HUES6 (cell line): ENCODE data around the gene SERPINB1.
"Not testable (repeated sequence)": the region's sequence is repeated elsewhere in the genome, so short reads cannot be mapped to it uniquely, and the experiment has no call there.

Experiments used
- H3K27ac ChIP-seq: 2 replicates; pipeline ENCODE4 v1.7.0; 2013; ENCODE audit warnings: low read depth, mild to moderate bottlenecking, low read length, inconsistent platforms
- H3K27me3 ChIP-seq: 2 replicates; pipeline ENCODE4 v1.6.1; 2013; ENCODE audit warnings: low read length; ENCODE audit not compliant: control insufficient read depth, insufficient read depth
- H3K36me3 ChIP-seq: 2 replicates; pipeline ENCODE4 v1.6.1; 2013; ENCODE audit warnings: low read length; ENCODE audit not compliant: control insufficient read depth, insufficient read depth
- H3K4me1 ChIP-seq: 2 replicates; pipeline ENCODE4 v1.6.1; 2013; ENCODE audit warnings: low read length; ENCODE audit not compliant: control insufficient read depth, insufficient read depth
- H3K4me3 ChIP-seq: 2 replicates; pipeline ENCODE4 v1.5.1; 2013; ENCODE audit warnings: low read depth, low read length
- H3K9ac ChIP-seq: one replicate; pipeline ENCODE4 v1.6.1; 2013; ENCODE audit warnings: mild to moderate bottlenecking, low read length
- H3K9me3 ChIP-seq: 2 replicates; pipeline ENCODE4 v1.6.1; 2013; ENCODE audit warnings: low read depth, low read length; ENCODE audit not compliant: control insufficient read depth, insufficient read depth

SERPINB1 gene

GRCh38 chr6:2812695-2813094 is 29.0 kb downstream of the SERPINB1 start:
- Histone ChIP-seq H3K4me3 (no peak overlapping the region), H3K9me3 (peaks cover 11% of the 10 kb centered on the region), H3K27ac (no peak overlapping the region), H3K36me3 (no peaks in the 10 kb centered on the region), H3K4me1 (no peaks in the 10 kb centered on the region), H3K27me3 (no peaks in the 10 kb centered on the region), H3K9ac (no peak overlapping the region)

GRCh38 chr6:2810092-2810671 is 31.5 kb downstream of the SERPINB1 start:
- H3K4me3 ChIP-seq: no peak overlapping the region
- H3K36me3 ChIP-seq: no peaks in the 10 kb centered on the region
- no peaks in the 10 kb centered on the region for H3K9me3 ChIP-seq
- no peak overlapping the region for H3K9ac ChIP-seq
- no peak overlapping the region for H3K27ac ChIP-seq
- no peaks in the 10 kb centered on the region for H3K4me1 ChIP-seq
- no peaks in the 10 kb centered on the region for H3K27me3 ChIP-seq

- no peaks in the 10 kb centered on the region for H3K36me3 ChIP-seq
- H3K9ac ChIP-seq: no peak overlapping the region
- H3K27ac ChIP-seq: no peak overlapping the region
- H3K4me1 ChIP-seq: no peaks in the 10 kb centered on the region
- no peaks in the 10 kb centered on the region for H3K9me3 ChIP-seq
- no peak overlapping the region for H3K4me3 ChIP-seq
- no peaks in the 10 kb centered on the region for H3K27me3 ChIP-seq
Observed at GRCh38 chr6:2809015-2809414, 32.6 kb downstream of the SERPINB1 start.

GRCh38 chr6:2807342-2808090 is 34.1 kb downstream of the SERPINB1 start:
- Histone ChIP-seq H3K27me3 (no peaks in the 10 kb centered on the region), H3K9ac (no peak overlapping the region), H3K9me3 (no peaks in the 10 kb centered on the region)

GRCh38 chr6:2806644-2807043 is 35.0 kb downstream of the SERPINB1 start:
- no peak overlapping the region for H3K4me3 ChIP-seq
- no peaks in the 10 kb centered on the region for H3K9me3 ChIP-seq
- H3K27ac ChIP-seq: no peak overlapping the region
- H3K27me3 ChIP-seq: no peaks in the 10 kb centered on the region
- no peaks in the 10 kb centered on the region for H3K36me3 ChIP-seq
- no peak overlapping the region for H3K9ac ChIP-seq
- no peaks in the 10 kb centered on the region for H3K4me1 ChIP-seq

More at GRCh38 chr6:2807342-2808090, 34.1 kb downstream of the SERPINB1 start:
- H3K27ac ChIP-seq: no peak overlapping the region
- no peaks in the 10 kb centered on the region for H3K4me1 ChIP-seq
- no peaks in the 10 kb centered on the region for H3K36me3 ChIP-seq
- no peak overlapping the region for H3K4me3 ChIP-seq

- Histone ChIP-seq H3K9ac (no peak overlapping the region), H3K9me3 (no peaks in the 10 kb centered on the region), H3K36me3 (no peaks in the 10 kb centered on the region), H3K27me3 (no peaks in the 10 kb centered on the region), H3K27ac (no peak overlapping the region), H3K4me3 (no peak overlapping the region), H3K4me1 (no peaks in the 10 kb centered on the region)
Observed at GRCh38 chr6:2805031-2805430, 36.6 kb downstream of the SERPINB1 start.

GRCh38 chr6:2804516-2804915 is 37.1 kb downstream of the SERPINB1 start:
- no peaks in the 10 kb centered on the region for H3K4me1 ChIP-seq
- no peaks in the 10 kb centered on the region for H3K36me3 ChIP-seq
- H3K27ac ChIP-seq: no peak overlapping the region
- H3K9ac ChIP-seq: no peak overlapping the region
- no peaks in the 10 kb centered on the region for H3K27me3 ChIP-seq
- H3K4me3 ChIP-seq: no peak overlapping the region
- H3K9me3 ChIP-seq: no peaks in the 10 kb centered on the region

GRCh38 chr6:2803731-2804429 is 37.8 kb downstream of the SERPINB1 start:
- H3K9me3 ChIP-seq: no peaks in the 10 kb centered on the region
- no peak overlapping the region for H3K27ac ChIP-seq

GRCh38 chr6:2802521-2803060 is 39.1 kb downstream of the SERPINB1 start:
- no peak overlapping the region for H3K27ac ChIP-seq
- no peak overlapping the region for H3K4me3 ChIP-seq
- H3K4me1 ChIP-seq: peaks cover 5% of the 10 kb centered on the region; the same call in 1 of the 2 replicates

More at GRCh38 chr6:2803731-2804429, 37.8 kb downstream of the SERPINB1 start:
- no peak overlapping the region for H3K9ac ChIP-seq
- H3K4me1 ChIP-seq: no peaks in the 10 kb centered on the region
- H3K4me3 ChIP-seq: no peak overlapping the region
- H3K36me3 ChIP-seq: no peaks in the 10 kb centered on the region
- H3K27me3 ChIP-seq: no peaks in the 10 kb centered on the region

GRCh38 chr6:2801687-2802086 is 40.0 kb downstream of the SERPINB1 start:
- not testable (repeated sequence) for H3K9ac ChIP-seq, H3K36me3 ChIP-seq, H3K27ac ChIP-seq, H3K9me3 ChIP-seq, H3K4me1 ChIP-seq, H3K4me3 ChIP-seq, H3K27me3 ChIP-seq

More at GRCh38 chr6:2802521-2803060, 39.1 kb downstream of the SERPINB1 start:
- H3K27me3 ChIP-seq: no peaks in the 10 kb centered on the region
- no peaks in the 10 kb centered on the region for H3K9me3 ChIP-seq
- H3K36me3 ChIP-seq: no peaks in the 10 kb centered on the region
- H3K9ac ChIP-seq: no peak overlapping the region
